ENCODE results near the gene DMBX1.

DMBX1 gene

GRCh38 chr1:46461017-46461808, 28.4 kb upstream of the DMBX1 start:
- no peak for DNase-seq

DNA sequence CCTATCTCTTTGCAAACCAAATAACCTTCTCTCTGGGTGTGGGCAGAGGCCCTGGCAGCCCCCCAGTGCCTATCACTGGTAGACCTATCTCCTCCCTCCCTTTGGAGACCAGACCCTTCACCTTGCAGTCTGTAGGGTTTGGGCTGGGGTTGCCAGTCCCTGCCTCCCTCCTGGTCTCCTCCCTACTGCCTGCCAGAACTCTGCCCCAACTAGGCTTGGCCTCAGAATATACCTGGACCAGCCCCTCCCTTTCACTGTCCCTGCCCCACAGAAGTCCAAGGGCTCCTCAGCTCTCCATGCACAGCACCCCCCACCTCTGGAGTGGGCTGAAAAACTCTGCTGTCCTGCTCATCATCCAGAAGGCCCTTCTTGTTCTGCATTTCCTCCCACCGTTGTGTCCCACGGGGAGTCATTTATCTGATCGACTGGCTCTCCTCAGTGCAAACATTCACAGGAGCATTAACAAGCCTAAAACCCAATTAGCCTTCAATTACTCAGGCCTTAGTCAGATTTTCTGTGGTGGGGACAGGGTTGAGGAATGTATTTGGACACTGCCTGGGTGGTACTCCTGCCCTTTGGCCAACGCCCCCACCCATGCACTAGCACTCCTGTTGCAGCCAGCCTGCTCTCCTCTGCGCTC, 27.7 kb upstream of the DMBX1 start:
- no peak for DNase-seq

GRCh38 chr1:46464013-46464548, 25.6 kb upstream of the DMBX1 start:
- no peak for DNase-seq

DNA sequence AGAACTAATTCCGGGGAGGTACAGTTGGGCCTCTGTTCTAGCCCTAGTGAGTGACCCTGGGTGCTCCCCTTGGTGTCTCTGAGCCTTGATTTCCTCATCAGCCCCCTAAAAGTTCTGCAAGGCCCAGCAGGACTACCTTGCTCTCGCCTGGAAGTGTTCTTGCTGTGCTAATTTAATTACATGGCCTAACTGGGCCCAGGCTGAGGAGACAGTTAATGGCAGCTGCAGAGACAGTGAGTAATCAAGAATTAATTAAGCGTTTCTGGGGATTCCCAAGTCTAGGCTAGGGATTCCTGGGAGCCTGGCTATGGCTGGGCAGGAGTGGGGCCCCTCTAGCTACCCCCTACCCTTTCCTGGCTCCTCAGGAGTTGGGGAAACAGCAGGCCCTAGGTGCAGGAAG, 24.7 kb upstream of the DMBX1 start:
- DNase-seq: no peak

- DNase-seq: no peak
Observed at GRCh38 chr1:46465981-46466476, 23.6 kb upstream of the DMBX1 start.

DNA sequence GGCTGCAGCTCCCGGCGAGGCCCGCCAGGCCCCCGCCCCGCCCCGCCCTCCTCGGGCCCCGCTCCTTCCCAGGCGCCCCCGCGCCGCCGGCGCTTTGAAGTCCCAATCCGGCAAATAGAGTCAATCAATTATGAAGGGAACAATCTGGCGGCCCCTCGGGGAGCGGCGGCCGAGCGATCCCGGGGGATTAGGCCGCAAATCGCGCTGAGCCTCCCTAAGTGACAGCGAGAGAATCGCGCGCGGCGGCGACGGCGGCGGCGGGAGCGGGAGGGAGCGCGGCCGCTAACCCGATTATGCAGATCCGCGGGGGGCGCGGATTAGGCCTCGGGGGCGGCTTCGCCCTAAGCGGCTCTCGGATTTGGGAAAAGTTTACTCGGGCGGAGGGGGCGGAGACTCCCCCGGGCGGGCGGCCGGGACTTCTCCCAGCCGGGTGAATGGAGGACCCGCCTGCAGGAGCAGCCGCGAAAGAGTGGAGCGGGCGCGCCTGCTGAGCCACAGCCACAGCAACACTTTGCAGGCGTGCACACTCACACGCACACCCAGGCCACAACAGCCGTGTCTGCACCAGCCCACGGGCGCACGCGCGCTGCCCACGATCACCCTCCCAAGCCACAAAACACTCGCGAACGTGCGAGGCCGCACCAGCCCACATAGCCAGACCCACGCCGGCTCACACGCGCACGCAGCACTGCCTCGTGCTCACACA, 23.0 kb upstream of the DMBX1 start:
- DNase-seq: no peak

DNA sequence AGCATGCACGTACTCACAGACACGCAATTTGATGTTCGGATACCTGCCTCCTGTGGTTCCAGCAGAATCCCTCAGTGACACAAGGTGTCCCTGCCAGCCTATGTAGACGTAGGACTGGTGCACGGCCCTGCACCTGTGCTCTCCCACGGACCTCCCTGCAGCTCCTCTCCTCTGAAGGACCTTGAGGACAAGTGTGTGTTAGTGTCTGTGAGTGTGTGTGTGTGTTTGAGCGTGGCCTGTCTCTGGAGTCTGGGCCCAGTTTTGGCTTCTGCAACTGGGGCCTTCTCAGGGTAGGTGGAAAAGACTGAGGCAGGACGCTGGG, 22.5 kb upstream of the DMBX1 start:
- no peak for DNase-seq

DNA sequence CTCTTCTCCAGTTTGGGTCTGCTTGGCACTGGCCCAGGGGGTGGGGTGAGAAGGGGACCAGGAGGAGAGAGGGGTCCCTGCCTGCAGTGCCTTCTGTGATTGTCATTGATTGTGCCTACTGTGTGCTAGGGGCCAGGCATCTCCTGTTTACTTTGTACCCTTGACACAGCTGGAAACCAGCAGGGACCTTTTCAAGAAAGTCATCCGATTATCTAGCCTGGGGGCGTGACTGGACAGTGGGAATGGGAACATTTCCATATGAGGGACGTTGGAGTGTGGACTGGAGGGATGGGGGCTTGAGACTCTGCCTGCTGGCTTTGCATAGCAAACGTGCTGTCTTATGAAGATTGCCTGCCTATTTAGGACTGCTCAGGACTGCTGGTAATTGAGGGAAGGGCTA, 19.8 kb upstream of the DMBX1 start:
- no peak for DNase-seq

GRCh38 chr1:46471848-46472492, 17.7 kb upstream of the DMBX1 start:
- DNase-seq: no peak

GRCh38 chr1:46472498-46473181, 17.0 kb upstream of the DMBX1 start:
- no peak for DNase-seq

DNA sequence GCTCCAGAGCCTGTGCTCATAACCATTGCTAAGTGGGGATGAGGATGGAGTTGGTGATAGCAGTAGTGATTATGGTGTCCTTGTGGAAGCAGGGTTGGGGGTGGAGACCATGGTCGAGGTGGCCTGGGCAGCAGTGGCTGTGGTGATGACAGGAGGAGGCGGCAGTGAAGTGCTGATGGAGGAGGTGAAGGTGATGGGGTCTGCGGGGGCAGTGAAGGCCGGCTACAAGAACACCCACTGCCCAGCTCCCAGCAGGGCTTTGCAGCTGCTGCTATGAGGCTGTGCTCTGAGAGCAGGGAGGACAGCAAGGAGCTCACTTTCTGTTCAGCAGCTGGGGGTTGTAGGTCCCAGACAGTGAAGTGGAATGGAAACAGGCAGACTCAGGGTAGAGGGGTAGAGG, 15.6 kb upstream of the DMBX1 start:
- no peak for DNase-seq

- DNase-seq: no peak
Observed at GRCh38 chr1:46474570-46474969, 15.1 kb upstream of the DMBX1 start.

DNA sequence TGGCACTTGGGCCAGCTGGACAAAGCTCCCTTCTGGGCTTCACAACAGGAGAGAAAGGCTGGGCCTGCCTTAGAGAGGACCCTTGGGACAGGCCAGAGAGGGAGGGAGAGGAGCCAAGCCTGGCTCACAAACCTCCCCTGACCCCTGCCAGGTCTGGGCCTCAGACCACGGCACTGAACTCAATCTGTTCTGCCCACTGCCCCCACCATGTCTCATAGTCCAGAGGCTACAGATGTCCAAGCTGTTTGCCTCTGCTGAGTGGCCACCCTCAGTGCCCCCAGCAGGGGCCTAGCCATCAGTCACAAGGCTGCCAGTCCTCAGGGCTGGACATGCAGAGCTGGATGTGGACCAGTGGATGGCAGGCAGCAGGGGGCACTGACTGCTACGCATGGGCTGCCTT, 13.0 kb upstream of the DMBX1 start:
- no peak for DNase-seq

GRCh38 chr1:46477153-46477929, 12.3 kb upstream of the DMBX1 start:
- peak; percentile 34 to 60 (median 48) for DNase-seq

GRCh38 chr1:46478721-46479485, 10.7 kb upstream of the DMBX1 start:
- no peak for DNase-seq

DNA sequence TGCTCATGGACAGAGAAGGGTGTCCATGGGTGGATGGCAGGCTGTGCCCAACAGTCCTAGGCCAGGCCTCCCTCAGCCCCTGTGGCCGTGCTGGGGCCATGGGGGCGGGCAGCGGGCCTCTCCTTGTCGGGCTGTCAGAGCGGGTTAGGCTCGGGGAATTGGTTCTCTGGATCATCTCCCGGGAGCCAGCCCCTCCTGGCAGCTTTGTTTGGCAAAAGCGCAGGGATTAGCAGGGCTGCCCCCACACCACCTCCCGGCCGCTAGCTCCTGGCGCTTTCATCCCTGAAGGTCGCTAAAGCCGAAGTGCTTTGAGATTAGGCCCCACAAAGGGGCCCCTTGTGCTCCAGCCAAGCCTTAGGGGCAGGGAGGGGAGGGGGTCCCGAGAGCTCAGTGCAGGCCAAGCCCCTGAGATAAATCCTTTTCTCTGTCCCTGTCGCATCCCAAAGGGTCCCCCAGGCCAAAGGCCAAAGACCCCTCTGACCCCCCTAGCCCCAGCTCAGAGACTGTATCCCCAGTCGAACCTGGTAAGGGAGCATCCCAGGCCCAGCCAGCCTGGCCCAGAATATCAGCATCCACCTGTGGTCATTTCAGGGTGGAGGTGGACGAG, 9.8 kb upstream of the DMBX1 start:
- no peak for DNase-seq

DNA sequence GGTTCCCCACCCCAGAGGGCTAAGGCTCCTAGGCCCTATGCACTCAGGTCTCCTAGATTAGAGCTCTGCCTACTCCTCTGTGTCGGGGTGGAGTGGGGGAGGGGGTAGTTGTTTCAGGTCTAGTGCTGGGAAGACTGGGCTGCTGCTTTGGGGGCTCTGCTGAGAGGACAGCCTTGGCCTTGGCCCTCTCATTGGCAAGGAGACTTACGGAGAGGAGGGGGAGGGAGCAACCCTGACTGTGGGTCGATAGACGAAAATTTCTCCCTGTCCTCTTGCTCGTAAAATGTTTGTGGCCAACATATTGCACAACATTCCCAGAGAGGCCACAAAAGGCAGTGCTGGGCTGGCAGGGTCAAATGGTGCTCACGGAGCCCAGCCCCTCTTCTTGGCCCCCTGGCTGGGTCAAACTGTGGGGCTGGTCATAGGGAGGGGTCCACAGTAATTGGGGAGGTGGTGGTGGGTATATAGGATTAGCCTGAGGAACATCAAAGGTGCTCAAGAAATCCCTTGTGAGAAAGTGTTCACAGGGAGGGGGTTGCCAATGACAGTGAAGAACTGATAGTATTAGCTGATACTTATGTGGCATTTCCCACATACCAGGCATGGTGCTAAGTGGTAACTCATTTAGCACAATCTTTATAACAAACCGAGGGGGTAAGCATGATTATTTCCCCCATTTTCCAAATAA, 8.5 kb upstream of the DMBX1 start:
- DNase-seq: no peak

- DNase-seq: no peak
Observed at GRCh38 chr1:46481961-46482360, 7.7 kb upstream of the DMBX1 start.

DNA sequence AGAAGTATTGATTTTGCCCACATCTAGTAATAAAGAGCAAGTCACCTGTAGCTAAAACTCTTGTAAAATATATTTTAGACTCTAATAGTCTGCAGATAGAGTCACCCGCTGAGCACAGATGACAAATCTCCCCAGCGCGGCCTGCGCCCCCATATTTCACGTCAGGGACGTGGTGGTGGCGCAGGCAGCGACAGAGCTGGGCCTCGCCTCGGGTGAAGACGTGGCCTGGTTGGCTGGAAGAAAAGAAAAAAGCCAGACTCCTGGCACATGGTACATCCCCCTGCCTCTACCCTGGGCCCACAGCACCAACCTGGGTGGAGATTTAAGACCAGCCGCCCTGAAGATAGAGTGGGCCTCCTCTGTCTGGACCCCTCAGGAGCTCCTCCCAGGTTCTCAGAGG, 6.0 kb upstream of the DMBX1 start:
- no peak for DNase-seq

All from activated naive CD4-positive, alpha-beta T cell (primary cell).